Fibroblast of skin of scalp (primary cell): ENCODE measurements around the gene PCDH1.

Source experiments
- DNase-seq: peaks from one replicate; pipeline ENCODE4 v3.0.0-alpha.2; 2013

PCDH1 gene

GRCh38 chr5:141872496-141873356 is 5.5 kb downstream of the PCDH1 start:
- no peak for DNase-seq

- DNase-seq, result no peak
Observed at GRCh38 chr5:141871870-141872269, 6.3 kb downstream of the PCDH1 start.

GRCh38 chr5:141870871-141871270 is 7.3 kb downstream of the PCDH1 start:
- DNase-seq, result no peak

GRCh38 chr5:141870228-141870627 is 8.0 kb downstream of the PCDH1 start:
- DNase-seq, result no peak

- no peak for DNase-seq
Observed at GRCh38 chr5:141869514-141869913, 8.7 kb downstream of the PCDH1 start.

- no peak for DNase-seq
Observed at GRCh38 chr5:141869040-141869439, 9.2 kb downstream of the PCDH1 start.

- no peak for DNase-seq
Observed at GRCh38 chr5:141868541-141868940, 9.7 kb downstream of the PCDH1 start.

GRCh38 chr5:141867651-141868050 is 10.6 kb downstream of the PCDH1 start:
- DNase-seq, result no peak

GRCh38 chr5:141867139-141867538 is 11.1 kb downstream of the PCDH1 start:
- DNase-seq, result no peak

GRCh38 chr5:141866096-141866495 is 12.1 kb downstream of the PCDH1 start:
- DNase-seq, result no peak

- DNase-seq, result no peak
Observed at GRCh38 chr5:141865406-141865805, 12.8 kb downstream of the PCDH1 start.

- DNase-seq, result no peak
Observed at GRCh38 chr5:141864371-141865370, 13.5 kb downstream of the PCDH1 start.

GRCh38 chr5:141863569-141864178 is 14.5 kb downstream of the PCDH1 start:
- no peak for DNase-seq

- DNase-seq, result no peak
Observed at GRCh38 chr5:141862936-141863543, 15.2 kb downstream of the PCDH1 start.

- no peak for DNase-seq
Observed at GRCh38 chr5:141861194-141861593, 17.0 kb downstream of the PCDH1 start.

GRCh38 chr5:141858079-141858765 is 20.0 kb downstream of the PCDH1 start:
- DNase-seq, result no peak

- DNase-seq, result no peak
Observed at GRCh38 chr5:141857226-141857625, 21.0 kb downstream of the PCDH1 start.

GRCh38 chr5:141856037-141856790 is 22.0 kb downstream of the PCDH1 start:
- no peak for DNase-seq

GRCh38 chr5:141855265-141856036 is 22.8 kb downstream of the PCDH1 start:
- DNase-seq, result no peak
